Measurements from ENCODE around the gene NCBP3.

The NCBP3 gene

GRCh38 chr17:3768769-3769168 lies 77.3 kb downstream of the NCBP3 start:
- TF ChIP-seq, protein P1, sequence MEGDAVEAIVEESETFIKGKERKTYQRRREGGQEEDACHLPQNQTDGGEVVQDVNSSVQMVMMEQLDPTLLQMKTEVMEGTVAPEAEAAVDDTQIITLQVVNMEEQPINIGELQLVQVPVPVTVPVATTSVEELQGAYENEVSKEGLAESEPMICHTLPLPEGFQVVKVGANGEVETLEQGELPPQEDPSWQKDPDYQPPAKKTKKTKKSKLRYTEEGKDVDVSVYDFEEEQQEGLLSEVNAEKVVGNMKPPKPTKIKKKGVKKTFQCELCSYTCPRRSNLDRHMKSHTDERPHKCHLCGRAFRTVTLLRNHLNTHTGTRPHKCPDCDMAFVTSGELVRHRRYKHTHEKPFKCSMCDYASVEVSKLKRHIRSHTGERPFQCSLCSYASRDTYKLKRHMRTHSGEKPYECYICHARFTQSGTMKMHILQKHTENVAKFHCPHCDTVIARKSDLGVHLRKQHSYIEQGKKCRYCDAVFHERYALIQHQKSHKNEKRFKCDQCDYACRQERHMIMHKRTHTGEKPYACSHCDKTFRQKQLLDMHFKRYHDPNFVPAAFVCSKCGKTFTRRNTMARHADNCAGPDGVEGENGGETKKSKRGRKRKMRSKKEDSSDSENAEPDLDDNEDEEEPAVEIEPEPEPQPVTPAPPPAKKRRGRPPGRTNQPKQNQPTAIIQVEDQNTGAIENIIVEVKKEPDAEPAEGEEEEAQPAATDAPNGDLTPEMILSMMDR (IDR thresholded peaks at IDR 0.05; ENCODE audit: low read depth, low read length, missing control alignments) = no peak

GRCh38 chr17:3768341-3768740 lies 77.7 kb downstream of the NCBP3 start:
- no peak for DNase-seq (ENCODE audit: extremely low read depth, low read depth)
- TF ChIP-seq, protein P1 (IDR thresholded peaks at IDR 0.05; ENCODE audit: low read depth, low read length, missing control alignments) = no peak
- no peak overlapping the region for H3K4me3 ChIP-seq (replicated peaks; ENCODE audit: low read depth, low read length)

More at GRCh38 chr17:3768769-3769168, 77.3 kb downstream of the NCBP3 start:
- H3K4me3 ChIP-seq (replicated peaks; ENCODE audit: low read depth, low read length) = no peak overlapping the region
- no peak for DNase-seq (ENCODE audit: extremely low read depth, low read depth)

DNA sequence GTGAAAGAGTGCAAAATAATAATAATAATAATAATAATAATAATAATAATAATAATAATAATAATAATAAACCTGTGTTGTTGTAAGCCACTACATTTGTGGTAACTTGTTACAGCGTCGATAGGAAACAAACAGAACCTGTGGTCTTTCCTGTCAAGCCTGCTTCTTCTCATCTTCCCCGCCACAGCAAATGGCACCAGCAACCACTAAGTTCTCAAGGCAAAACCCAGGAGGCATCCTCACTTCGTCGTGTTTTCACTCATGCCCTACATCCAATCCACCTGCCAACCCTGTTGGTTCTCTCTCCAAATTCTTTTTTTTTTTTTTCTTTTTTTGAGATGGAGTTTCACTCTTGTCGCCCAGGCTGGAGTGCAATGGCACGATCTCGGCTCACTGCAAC lies 79.3 kb downstream of the NCBP3 start:
- no peak for DNase-seq (ENCODE audit: extremely low read depth, low read depth)
- TF ChIP-seq, protein P1 (IDR thresholded peaks at IDR 0.05; ENCODE audit: low read depth, low read length, missing control alignments) = no peak
- no peak overlapping the region for H3K4me3 ChIP-seq (replicated peaks; ENCODE audit: low read depth, low read length)

- TF ChIP-seq, protein P1 (IDR thresholded peaks at IDR 0.05; ENCODE audit: low read depth, low read length, missing control alignments) = no peak
- no peak for DNase-seq (ENCODE audit: extremely low read depth, low read depth)
- no peak overlapping the region for H3K4me3 ChIP-seq (replicated peaks; ENCODE audit: low read depth, low read length)
Measured at GRCh38 chr17:3765981-3766380, 80.1 kb downstream of the NCBP3 start.

DNA sequence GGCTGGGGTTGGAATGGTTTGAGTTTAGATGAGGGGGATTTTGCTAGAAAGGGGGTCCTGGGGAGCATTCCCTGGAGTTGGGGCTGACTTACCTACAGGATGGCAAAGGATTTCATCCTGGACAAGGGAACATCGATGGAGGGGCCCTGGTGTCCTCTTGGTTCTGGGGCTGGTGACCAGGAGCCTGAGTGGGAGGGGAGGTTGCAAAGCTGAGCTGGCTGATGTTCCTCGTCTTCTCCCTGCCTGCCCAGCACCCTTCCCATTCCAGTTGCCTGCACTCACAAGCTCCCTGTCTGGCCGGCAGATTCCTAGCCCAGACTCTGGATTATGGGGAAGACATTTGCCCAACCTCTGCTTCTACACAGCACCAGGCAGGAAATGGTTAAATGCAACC lies 82.3 kb downstream of the NCBP3 start:
- DNase-seq (ENCODE audit: extremely low read depth, low read depth) = no peak
- TF ChIP-seq, protein P1 (IDR thresholded peaks at IDR 0.05; ENCODE audit: low read depth, low read length, missing control alignments) = no peak
- H3K4me3 ChIP-seq (replicated peaks; ENCODE audit: low read depth, low read length) = no peak overlapping the region

DNA sequence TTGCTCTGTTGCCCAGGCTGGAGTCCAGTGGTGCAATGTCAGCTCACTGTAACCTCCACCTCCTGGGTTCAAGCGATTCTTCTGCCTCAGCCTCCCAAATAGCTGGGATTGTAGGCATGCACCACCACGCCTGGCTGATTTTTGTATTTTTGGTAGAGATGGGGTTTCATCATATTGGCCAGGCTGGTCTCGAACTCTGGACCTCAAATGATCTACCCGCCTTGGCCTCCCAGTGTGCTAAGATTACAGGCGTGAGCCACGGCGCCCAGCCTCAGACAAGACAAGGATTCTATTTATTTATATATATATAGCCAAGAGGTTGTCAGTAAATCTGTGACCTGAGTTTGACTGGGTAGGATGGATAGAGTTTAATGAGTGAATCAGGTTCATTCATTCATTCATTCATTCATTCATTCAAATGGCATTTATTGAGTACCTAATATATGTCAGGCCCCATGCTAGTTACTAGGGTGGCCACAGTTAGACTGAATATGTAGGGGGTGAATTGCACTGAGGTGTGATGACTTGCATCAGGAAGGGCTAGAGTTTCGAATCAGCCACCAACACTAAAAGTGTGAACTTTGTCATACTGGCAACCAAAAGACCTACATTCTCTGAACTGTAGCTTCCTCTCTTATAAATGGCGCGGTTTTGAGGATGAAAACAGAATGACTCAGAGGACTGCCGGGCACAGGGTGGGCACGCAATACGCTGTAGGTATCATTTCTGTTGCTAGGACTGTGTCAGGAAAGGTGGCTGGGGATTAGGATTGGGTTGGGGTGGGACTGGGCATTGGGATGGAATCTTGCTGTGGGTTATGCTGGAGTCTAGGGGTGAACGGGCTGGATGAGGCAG lies 82.9 kb downstream of the NCBP3 start:
- TF ChIP-seq, protein P1 (IDR thresholded peaks at IDR 0.05; ENCODE audit: low read depth, low read length, missing control alignments) = no peak
- H3K4me3 ChIP-seq (replicated peaks; ENCODE audit: low read depth, low read length) = no peak overlapping the region
- DNase-seq (ENCODE audit: extremely low read depth, low read depth) = no peak
